ENCODE measurements around the gene SPATA12.

Gene SPATA12

DNA sequence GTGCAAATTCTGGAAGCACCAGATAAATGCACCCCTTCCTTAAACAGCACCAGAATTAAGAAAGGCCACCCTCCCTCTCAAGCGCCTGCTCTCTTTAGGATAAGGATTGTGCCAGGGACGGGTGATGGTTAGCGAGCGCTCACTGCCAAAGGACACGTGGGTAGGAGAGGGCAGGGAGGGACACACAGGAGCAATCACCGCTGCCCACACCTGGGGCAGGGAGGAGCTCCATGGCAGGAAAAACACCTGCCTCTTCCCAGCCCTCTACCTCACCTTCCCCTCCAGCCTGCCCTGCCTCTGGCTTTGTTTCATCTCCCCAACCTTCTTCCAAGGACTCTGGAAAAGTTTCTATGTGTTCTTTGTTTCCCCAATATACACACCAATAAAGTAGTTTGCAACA is 7.3 kb upstream of the SPATA12 start:
- no peak for DNase-seq (ENCODE audit: low spot score)

DNA sequence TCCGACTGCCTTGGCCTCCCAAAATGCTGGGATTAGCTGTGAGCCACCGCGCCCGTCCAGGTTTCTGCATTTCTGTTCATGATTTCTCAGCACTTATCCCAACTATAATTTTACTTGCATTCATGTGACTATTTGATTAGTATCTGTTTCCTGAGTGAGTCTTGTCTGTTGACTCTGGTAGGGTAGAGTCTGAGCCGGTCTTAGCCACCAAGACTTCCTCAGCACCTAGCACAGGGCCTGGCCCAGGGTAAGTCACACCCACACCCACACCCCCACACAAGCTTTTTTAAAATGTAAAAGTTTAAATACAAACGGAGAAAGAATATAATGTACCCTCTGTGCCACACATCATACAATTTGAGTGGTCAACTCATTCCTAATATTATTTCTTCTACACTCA is 3.1 kb upstream of the SPATA12 start:
- DNase-seq (ENCODE audit: low spot score): no peak

DNA sequence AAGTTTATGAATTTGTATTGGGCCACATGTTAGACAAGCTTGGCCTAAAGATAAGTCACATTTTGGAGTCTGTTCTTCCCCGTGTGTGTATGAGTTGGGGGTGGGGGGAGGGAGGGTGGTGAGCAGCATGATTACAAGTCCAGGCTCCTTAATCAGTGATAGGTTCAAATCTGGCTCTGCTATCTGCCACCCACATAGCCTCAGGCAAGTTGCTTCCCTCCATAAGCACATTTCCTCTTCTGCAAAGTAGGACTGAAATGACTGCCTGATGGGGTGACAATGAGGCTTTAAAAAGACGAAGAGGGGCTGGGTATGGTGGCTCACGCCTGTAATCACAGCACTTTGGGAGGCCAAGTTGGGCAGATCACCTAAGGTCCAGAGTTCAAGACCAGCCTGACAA is 1.1 kb upstream of the SPATA12 start:
- DNase-seq (ENCODE audit: low spot score): no peak

DNA sequence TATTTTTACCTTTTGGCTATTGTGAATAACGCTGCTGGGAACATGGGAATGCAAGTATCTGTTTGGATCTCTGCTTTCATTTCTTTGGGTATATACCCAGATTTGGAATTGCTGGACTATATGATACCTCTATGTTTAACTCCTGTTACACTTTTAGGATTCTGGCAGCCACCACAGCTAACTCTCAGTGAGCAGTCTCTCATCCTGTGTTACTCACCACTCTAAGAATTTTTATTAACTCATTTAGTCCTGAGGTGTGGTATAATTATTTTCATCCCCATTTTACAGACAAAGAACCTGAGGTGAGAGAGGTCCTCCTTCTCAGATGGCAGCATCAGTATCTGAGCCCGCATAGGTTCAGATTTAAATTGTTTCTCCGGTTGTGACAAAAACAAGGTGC is 1.1 kb downstream of the SPATA12 start:
- DNase-seq (ENCODE audit: low spot score): peak; percentile 43

DNA sequence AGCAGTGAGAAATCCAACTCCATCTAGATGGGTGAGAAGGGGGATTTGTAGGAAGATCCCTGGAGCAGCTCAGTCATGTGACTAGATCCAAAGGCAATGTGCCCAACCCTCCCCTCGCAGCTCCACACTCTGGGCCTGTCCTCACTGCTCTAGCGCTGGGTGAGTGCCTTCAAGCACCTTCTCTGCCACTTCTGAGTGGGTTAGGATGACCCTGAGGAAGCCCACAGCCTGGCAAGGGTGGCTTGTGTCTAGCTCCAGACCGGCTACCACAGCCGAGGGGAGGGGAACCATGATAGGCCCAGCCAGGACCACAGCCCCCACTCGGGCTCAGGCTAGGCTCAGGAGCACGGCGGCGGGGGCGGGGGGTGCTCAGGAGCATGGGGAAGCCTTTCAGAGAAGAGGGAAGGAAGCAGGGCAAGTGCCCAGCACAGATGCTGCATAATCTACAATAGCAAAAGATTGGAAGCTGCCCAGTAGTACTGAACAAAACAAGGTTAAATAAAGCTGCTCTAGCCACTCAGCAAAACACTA is 1.7 kb downstream of the SPATA12 start:
- DNase-seq (ENCODE audit: low spot score): no peak

DNA sequence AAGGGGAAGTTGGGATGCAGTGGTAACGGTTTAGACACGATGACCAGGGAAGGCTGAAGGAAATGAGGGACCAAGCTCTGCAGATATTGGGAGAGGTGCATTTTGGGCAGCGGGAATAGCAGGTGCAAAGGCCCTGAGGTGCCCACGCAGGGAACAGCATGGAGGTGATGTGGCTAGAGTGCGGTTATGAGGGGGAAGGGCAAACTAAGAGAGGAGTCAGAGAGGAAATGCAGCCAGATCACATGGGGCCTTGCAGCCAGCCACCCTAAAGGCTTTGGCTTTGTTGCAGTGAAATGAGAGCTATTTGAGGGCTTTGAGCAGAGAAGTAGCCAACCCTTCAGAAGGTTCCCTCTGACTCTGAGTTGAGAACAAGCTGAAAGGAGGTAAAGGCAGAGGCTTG is 2.6 kb downstream of the SPATA12 start:
- no peak for DNase-seq (ENCODE audit: low spot score)

DNA sequence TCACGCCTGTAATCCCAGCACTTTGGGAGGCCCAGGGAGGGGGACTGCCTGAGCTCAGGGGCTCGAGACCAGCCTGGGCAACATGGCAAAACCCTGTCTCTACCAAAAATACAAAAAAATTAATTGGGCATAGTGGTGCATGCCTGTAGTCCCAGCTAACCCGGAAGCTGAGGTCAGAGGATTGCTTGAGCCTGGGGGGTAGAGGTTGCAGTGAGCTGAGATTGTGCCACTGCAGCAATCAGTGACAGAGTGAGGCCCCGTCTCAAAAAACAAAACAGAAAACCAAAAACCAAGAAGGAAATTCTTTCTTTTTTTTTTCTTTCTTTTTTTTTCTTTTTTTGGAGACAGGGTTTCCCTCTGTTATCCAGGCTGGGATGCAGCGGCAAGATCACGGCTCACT is 3.5 kb downstream of the SPATA12 start:
- no peak for DNase-seq (ENCODE audit: low spot score)

DNA sequence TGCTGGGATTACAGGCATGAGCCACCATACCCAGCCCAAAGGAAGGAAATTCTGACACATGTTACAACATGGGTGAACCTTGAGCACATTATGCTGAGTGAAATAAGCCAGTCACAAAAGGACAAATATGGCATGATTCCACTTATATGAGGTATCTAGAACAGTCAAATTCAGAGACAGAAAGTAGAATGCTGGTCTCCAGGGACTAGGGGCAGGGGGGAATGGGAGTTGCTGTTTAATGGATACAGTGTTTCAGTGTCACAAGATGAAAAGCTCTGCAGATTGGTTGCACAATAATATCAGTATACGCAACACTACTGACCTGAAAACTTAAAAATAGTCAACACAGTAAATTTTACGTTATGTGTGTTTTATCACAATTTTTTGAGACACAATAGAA is 4.1 kb downstream of the SPATA12 start:
- no peak for DNase-seq (ENCODE audit: low spot score)

DNA sequence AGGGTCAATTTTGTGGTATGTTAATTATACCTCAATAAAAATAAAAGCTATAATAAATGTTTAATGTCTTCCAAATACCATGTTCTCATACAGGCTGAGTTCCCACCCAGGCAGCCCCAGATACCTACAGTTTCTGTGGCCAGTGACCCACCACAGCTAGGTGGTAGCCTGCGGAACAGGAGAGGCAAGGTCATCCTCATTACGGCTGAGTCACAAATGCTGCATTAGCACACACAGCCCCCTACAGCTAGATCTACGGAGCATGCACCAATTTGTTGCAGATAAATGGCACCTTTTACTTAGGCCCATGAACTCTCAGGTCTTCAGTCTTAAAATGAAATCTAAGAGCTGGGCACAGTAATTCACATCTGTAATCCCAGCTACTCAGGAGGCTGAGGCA is 5.1 kb downstream of the SPATA12 start:
- no peak for DNase-seq (ENCODE audit: low spot score)

DNA sequence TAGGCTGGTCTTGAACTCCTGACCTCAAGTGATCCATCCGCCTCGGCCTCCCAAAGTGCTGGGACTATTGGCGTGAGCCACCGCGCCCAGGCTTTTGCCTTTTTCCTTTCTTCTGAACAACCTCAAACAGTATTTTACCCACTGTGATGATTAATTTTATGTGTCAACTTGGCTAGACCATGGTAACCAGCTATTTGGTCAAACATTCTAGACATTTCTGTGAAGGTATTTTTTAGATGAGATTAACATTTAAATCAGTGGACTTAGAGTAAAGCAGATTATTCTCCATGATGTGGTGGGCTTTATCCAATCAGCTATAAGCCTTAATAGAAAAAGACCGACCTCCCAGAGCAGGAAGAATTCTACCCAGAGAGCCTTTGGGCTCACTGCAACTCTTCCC is 6.0 kb downstream of the SPATA12 start:
- no peak for DNase-seq (ENCODE audit: low spot score)

DNA sequence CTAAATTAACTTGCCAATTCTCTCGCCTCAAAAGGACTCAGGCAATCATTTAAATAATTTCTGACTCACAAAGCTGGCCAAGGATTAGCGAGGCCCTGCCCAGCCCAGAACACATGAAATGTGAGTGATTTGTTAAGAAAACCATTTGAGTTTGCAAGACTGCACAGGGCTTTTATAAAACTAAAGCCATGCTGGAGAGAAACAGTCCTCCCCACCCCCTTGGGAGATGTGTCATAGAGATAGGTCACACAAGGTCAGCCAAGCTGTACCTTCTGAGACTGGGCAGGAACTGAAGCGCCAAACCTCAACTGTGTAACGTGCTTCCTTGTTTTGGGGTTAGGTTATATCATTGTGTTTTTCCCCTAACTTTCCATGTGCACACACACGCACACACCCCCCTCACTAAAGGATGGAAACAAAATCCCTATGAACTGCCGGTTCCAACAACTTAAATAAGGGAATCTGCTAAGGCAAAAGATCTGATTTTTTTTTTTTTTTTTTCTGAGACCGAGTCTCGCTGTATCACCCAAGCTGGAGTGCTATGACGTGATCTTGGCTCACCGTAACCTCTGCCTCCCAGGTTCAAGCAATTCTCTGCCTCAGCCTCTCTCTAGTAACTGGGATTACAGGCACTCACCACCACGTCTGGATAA is 8.1 kb downstream of the SPATA12 start:
- DNase-seq (ENCODE audit: low spot score): peak; percentile 61

DNA sequence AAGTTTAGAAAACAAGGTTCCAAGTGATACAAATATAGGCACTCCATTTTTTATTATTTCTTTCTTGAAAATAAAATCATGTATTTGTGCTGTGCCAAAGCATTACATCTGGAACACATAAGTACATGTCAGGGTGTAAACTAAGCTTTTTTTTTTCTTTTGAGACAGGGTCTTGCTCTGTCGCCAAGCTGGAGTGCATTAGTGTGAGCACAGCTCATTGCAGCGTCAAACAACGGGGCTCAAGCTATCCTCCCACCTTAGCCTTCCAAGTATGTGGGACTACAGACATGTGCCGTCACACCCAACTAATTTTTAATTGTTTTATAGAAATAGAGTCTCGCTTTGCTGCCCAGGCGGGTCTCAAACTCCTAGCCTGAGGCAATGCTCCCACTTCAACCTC is 9.0 kb downstream of the SPATA12 start:
- DNase-seq (ENCODE audit: low spot score): no peak

DNA sequence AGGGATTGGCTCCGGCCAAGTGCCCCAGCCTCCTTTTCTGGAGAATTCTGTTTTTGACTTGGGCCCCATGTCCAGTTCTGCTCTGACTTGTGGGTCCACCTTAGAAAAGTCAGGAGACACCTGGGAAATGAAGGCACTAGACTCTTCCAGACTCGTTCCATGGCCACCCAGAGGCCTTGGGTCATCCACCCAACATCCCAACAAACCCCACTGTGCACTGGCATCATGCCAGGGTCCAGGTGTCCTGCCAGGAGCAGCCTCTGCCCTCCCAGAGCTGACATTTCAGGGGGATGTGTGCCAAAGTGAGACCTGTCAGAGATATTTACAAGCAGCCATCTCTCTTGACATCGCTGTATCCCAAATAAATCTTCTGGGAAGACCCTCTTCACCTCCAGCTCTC is 13.2 kb downstream of the SPATA12 start:
- DNase-seq (ENCODE audit: low spot score): no peak

DNA sequence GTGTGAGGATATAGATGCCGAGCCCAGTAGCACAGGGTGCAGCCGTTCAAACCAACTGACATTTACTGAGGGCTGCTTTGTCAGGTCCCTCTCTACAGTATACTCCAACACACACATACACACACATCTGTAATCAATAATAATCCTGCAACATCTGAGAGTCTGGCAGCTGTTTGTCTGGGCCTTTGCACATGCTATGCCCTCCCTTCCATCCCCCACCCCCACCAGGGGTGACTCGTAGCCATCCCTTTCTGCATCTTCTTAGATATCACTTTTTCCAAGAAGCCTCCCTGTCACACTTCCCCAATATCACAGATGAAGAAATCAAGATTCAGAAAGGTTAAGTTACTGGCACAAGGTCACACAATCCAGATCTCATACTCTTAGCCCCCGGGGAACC is 13.7 kb downstream of the SPATA12 start:
- no peak for DNase-seq (ENCODE audit: low spot score)

DNA sequence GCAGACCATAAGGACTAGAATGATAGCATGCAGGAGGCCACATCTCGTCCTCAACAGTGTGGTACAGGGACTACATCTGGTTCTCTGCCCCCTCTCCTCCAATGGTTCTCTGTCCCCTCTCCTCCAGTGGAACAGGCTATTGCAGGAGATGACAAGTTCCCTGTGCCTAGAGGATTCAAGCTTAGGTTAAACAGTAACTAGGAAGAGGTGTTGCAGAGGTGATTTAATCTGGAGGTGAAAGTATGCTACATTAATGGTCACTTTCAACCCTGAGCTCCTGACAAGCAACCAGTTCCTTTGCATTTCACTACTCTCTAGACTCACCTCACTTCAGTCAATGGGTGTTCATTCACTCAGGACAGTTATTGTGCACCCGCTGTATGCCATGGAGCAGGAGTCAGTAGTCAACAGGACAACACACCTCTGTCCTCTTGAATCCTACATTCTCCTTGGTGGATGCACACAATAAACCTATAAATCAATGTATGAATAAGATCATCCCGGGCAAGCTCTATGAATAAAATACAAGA is 16.0 kb downstream of the SPATA12 start:
- DNase-seq (ENCODE audit: low spot score): no peak

DNA sequence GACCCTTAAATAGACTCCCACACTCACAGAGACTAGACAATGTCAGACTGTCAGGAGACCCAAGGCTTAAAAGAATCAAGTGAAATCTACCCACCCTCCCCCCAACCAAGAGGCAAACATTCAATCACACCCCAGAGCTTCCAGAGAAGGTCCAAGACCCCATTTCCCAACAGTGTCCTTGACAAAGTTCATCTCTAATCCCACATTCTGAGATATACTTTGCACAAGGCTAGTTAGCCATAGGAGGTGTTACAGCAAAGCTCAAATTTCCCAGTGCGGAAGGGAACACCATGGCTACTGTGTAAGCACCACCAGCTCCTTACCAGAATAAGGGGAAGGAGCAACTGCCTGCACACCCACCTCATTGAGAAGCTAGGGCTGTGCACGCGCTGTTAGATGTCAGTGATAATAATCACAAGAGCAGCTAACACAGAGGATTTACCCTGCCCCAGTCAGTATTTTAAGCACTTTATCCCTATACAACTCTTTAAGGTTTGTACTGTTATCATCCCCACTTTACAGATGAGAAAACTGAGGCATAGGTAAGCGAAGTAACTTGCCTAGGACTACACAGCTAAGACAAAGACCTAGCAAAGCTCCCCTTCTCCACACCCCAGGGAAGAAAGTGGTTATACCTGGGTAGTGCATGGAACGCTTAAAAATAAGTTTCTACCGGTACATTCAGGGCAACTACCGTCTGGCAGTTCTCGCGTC is 17.3 kb downstream of the SPATA12 start:
- DNase-seq (ENCODE audit: low spot score): no peak

DNA sequence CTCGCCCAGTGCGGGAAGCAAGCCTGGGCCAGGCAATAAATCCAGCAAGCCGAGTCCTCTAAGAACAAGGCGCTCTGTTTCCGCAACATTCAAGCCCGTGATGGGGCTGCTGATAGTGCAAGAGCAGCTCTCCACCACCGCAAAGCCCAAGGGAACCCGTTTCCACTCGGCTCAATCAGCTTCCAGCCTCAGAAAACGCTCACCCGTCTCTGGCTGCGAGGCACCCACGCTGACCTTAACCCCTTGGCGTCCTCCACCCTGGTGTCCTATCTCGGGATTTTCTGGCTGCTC is 17.8 kb downstream of the SPATA12 start:
- DNase-seq (ENCODE audit: low spot score): peak; percentile 30

DNA sequence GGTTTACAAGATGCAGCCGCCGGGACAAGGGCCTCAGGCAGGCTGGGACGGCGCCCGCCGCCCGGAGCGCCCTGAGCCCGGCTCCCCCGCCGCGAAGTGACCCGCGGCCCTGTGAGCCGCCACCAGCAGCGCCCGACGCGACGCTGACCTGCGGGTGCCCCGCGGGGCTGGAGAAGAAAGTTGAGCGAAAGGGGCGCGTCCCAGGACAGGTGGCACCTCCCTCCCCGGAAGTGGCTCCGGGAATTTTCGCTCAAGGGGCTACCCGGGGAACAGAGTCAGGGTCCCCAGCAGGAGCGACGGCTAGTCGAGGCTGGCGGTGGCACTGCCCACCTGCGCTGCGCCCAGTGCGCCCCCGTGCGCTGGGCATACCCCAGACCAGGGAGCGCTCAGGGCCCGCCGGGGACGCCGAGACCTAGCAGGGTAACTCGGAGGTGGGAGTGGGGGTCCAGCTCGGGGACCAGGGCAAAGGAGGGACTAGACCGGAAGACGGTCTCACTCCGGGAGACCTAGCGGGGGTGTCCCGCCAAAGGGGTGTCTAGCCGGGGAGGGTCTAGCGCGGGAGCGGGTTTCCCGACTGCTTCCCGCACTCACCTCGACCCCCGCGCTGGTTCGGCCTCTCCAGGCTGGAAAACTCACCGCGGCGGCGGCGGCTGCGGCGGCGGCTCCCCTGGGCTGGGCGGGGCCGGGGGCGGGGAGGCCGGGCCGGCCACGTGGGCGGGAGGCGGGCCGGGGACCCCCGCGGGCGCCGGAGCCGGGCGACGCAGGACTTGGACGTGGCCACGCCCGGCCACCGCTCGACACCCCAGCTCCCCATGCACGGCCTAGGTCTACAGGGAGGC is 18.4 kb downstream of the SPATA12 start:
- DNase-seq (ENCODE audit: low spot score): peak; percentile 71

DNA sequence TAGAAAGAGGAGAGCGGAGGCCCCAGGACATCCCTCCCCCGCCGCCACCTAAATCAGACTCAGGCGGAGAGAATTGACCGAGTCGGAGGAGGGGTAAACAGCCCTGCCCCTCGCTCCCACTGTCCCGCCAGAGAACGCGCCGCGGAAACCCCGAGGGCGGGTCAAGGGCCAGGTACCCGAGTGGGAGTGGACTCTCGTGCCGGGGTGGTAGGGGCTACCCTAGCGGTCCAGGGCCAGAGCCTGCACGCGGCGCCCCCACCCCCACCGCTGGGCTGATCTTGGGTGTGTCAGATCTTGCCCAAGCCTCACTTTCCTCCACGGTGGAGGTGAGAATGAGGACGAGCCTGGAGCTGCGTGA is 19.0 kb downstream of the SPATA12 start:
- DNase-seq (ENCODE audit: low spot score): no peak

DNA sequence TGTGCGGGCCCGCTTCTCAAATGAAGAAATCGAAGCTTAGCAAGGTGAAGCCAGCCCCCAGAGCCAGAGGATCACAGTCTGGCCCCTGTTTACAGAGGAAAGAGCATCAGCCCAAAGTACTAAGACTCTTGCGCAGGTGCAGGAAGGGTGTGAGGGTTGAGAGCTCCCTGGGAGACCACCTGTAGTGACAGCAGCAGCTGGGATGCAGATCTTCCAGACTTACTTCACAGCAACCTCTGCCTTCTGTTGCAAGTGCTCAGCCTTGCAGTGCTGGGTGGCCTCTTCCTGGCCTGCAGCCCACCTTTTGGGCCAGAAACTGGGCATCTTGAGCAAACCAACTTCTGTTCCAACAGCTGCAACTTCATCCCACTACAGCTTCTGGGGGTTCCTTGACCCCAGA is 19.7 kb downstream of the SPATA12 start:
- no peak for DNase-seq (ENCODE audit: low spot score)

DNA sequence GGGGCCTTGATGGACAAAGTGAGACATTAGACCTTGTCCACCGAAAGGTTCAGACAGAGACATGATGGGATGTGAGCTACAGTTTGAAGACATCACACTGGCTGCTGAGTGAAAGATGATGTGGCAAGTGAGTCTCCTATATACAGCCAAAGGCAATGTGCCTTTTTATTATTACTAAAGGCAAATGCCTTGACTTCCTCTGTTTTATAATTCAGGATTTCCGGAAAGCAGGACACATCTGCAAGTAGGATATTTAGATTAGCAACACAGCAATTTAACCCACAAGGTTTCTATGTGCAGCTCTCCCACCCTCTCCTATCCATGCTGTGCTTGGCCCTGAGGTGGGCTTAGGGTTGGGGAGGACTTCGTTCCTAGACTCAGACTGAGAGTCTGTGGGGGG is 20.7 kb downstream of the SPATA12 start:
- DNase-seq (ENCODE audit: low spot score): no peak

DNA sequence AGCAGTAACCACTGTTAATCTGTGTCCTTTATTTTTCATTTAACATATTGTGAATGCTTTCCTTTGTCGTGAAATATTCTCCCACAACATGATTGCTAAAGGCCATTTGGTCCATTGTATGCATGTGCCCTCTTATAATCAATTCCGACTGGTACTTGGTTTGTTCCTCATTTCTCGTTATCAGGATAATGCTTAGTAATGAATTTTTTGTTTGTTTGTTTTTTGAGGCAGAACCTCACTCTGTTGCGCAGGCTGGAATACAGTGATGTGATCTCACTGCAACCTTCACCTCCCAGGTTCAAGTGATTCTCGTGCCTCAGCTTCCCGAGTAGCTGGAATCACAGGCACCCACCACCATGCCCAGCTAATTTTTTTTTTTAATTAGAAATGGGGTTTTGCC is 22.0 kb downstream of the SPATA12 start:
- DNase-seq (ENCODE audit: low spot score): no peak
